ENCODE data around the gene PUS1.

Gene PUS1

DNA sequence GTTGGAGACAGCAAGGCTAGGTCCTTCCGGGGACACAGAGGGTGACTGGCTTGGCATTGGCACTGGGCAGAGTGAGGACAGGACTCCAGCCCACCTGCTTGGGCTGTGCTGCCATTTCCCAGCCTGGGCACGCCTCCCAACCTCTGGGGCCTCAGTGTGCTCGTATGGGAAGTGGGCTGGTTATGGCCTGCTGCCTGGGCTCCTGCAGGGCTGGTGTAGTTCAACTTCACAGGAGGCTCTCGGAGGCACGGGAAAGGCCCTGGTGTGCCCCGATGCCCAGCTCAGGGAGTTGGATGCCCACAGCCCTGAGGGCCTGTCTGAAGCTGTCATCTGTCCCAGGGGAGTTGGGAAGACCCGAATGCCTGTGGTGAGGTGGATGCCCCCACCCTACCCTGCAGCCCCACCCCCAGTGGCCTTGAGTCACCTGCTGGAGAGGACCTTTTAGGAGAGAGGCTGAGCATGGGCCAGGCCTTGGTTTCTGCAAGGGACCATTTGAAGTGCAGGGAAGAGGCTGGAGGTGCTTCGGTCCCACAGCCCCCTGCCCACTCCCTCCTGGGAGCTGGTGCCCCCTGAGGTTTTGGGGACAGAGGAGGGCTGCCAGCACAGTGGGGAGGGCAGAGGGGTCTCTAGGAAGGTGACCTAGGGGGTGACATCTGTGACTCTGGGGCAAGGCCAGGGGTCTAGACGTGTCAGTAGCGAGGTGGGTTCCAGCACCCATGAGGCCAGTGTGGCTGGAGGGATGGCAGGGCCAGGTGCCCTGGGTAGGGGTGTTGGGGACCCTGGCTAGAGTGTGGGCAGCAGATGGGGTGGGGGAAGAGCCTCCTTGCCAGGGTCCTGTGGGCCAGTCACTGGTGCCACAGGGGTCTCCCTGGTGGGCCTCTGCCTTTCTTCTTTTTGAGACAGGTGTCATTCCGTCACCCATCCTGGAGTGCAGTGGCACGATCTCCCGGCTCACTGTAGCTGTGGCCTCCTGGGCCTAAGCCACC, 25.5 kb upstream of the PUS1 start:
- no peak for DNase-seq

DNA sequence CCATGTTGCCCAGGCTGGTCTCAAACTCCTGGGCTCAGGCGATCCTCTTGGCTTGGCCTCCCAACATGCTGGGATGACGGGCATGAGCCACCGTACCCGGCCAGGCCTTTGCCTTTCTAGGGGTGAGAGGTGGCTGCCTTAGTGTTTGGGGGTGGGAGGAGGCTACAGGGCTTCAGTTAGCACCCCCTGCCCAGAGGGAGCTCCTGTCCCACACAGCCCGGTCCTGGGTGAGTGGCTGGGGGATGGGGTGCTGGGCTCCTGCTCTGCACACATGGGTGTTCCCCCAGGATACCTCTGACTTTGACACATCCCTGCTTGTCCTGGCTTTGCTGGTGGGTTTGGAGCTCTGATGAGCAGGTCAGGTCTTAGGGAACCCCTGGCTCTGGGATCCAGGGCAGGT, 24.7 kb upstream of the PUS1 start:
- DNase-seq: no peak

GRCh38 chr12:131905081-131905629, 23.9 kb upstream of the PUS1 start:
- DNase-seq: no peak

DNA sequence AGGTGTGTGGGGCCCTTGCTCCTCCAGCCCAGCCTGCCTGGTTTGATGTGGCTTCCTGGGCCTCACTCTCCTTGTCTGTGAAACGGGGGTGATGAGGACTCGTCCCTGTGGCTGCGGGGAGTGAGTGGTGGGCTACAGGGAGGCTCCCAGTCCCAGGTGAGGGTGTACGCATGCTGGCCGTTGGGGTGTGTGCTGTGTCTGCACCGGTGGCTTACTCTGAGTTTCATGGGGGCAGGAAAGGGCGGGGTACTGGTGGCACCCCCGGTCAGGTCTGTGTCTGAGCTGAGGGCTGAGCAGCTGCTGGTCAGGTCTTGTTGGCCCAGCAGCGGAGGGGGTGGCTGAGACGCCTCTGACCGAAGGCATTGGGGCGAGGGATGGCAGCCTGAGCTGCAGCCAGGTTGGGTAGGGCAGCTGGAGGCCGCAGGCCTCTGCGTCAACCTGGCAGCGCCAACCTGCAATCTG, 23.4 kb upstream of the PUS1 start:
- no peak for DNase-seq

DNA sequence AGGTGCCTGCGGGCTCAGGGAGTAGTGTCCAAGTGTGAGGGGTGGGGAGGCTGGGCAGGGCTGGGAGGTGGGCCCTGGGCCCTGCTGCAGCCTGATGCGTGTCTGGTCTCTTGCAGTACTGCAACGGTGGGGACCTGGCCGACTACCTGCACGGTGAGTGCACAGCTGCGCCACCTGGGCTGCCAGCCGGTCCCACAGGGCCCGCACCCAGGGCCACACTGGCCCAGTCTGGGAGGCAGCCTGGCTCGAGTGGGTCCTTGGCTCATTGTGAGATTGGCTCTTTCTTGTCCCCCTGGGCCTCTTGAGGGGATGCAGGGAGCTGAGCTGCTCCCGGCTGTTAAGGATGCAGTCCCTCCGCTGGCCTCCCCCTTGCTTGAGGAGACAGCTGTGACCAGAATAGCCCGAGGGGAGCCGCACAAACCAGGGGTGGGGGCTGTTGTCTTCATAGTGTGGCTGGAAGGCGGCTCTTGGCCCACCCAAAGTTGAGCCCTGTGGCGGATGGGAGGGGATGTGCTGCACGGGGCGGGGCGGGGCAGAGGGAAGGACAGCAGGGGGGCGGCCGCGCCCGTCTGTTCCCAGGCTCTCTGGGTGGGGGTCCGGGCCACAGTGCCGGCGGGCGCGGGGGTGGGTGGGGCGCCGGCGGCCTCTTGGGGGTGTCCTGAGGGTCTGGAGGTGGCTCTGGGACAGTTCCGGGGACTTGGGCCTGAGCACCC, 21.5 kb upstream of the PUS1 start:
- DNase-seq: no peak

- DNase-seq: no peak
Measured at GRCh38 chr12:131908092-131909080, 20.7 kb upstream of the PUS1 start.

- no peak for DNase-seq
Measured at GRCh38 chr12:131909081-131909751, 19.9 kb upstream of the PUS1 start.

DNA sequence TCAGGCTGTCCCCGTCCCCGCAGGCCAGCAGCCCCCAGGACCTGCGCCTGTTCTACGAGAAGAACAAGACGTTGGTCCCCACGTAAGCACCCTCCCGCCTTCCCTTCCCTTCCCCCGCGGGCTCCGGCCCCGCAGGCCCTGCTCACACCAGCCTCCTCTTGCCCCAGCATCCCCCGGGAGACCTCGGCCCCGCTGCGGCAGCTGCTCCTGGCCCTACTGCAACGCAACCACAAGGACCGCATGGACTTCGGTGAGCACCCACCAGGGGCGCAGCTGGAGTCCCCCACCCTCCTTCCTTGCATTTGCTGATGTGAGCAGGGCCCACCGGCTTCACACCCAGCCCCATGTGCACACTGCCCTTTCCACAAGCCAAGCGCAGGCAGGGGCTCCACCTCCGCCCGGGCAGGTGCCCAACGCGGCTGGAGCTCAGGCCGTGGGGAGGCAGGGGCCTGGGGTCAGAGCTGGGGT, 19.3 kb upstream of the PUS1 start:
- no peak for DNase-seq

DNA sequence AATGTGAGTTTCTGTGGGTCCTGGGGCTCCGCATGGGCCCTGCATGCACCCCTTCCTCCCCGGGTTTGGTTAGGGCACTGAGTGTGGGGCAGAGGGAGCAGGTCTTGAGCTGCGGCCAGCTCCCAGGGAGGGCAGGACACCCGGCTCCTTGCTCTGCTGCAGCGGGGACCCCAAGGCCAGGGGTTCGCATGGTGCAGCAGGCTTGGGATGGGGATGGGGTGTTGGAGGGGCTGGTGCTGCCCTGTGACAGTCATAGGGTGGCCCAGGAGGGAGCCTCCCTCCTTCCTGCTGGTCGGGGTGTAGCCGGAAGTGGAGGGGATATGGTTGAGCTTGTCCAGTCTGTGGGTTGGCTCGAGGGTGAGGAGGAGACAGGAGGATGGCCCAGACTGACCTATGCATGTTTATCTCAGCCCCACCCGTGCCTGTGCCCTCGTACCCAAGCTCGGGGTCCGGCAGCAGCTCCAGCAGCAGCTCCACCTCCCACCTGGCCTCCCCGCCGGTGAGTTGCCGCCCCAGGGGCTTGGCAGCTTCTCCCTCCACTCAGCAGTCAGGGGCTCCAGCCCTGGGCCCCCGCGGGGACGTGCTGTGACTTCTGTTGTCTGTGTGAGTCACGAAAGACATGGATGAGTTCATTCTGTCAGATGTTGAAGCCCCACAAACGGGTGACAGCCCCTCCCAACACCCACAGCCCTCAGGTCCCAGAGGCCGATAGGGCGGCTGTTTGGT, 18.6 kb upstream of the PUS1 start:
- no peak for DNase-seq

DNA sequence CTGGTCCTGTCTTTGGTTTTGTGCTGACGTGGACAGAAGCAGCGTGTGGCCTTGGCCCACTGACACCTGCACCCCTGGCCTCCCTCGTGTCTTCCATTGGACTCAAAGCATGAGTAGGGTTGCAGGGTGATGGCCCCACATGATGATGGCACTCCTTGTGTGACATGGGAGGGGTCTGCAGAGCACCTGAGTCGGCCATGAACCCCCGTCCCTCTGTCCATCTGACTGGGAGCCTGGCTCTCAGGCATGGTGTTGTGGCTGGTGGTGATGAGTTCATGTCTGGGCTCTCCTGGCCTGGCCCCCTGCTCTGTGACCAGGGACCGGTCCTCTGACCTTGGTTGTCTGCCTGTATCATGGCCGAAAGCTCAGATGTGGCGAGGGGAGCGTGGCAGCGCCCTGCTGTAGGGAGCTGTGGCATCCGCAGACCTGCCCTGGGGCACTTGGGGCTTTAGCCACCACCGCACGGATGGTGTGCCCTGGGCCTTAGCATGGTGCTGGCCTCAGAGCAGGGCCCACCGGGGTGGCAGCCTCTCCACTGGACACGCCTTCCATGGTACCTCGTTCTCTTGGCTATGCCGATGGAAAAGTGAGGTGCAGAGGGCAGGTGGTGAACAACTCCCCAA, 17.9 kb upstream of the PUS1 start:
- DNase-seq: no peak

DNA sequence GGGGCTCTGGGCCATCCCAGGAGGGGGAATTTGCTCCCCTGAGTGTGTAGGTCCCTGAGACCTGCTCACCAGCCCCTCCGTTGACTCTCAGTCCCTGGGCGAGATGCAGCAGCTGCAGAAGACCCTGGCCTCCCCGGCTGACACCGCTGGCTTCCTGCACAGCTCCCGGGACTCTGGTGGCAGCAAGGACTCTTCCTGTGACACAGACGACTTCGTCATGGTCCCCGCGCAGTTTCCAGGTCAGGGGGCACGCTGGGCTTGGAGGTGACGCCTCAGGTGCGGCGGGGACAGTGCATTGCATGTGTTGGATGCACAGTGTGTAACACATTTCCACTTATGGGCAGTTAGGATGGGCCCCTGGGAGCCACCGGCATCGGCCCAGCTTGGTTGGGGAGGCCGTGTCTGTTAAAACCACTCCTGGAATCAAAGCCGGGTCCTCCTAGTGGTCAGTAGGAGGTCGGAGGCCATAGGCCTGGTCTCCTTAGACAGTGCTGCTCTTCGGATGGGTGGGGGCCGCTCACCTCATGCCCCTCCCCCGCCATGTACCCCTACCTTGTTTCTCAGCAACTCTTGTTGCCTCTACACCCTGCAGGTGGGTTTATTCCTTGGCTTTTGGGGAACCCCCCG, 17.1 kb upstream of the PUS1 start:
- no peak for DNase-seq

- DNase-seq: no peak
Measured at GRCh38 chr12:131912518-131913274, 16.4 kb upstream of the PUS1 start.

GRCh38 chr12:131913666-131914065, 15.4 kb upstream of the PUS1 start:
- DNase-seq: no peak

DNA sequence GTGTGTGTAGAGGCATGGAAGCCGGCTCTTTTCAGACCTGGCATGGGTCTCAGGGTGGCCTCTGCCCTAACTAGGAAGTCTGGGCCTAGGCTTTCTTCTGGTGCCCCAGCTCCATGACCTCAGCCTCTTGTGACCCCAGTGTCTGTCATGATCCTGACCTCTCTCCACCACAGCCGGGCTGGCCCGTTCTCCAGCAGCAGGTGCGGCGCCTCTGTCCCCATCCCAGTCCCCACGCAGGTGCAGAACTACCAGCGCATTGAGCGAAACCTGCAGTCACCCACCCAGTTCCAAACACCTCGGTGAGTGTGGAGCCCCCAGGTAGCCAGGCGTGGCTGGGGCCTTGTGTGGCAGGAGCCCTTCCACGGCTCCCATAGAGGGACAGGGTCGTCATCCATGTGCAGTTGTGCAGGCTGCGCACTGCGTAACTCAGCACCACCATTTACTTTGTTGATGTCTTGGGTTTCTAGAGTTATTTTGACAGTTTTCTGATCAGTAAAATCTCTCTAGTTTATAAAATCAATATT, 14.8 kb upstream of the PUS1 start:
- no peak for DNase-seq

DNA sequence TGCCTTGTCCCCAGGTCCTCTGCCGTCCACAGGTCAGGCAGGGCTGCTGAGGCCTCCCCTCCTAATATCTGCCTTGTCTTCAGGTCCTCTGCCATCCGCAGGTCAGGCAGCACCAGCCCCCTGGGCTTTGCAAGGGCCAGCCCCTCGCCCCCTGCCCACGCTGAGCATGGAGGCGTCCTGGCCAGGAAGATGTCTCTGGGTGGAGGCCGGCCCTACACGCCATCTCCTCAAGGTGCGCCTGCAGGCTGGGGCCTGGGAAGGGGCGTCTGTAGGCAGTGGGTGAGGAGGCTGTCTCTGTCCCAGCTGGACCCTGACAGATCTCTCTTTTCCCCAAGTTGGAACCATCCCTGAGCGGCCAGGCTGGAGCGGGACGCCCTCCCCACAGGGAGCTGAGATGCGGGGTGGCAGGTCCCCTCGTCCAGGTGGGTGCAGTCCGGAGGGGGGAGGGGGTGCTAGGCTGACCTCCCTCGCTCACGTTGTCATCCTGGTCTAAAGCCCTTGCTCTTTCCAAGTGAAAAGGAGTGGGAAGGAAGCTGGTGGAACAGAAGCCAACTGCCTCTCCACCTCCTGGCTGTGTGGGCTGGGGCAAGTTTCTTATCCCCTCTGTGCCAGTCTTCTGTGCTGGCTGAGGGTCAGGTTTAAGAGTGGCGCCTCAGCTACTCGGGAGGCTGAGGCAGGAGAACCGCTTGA, 13.9 kb upstream of the PUS1 start:
- no peak for DNase-seq

DNA sequence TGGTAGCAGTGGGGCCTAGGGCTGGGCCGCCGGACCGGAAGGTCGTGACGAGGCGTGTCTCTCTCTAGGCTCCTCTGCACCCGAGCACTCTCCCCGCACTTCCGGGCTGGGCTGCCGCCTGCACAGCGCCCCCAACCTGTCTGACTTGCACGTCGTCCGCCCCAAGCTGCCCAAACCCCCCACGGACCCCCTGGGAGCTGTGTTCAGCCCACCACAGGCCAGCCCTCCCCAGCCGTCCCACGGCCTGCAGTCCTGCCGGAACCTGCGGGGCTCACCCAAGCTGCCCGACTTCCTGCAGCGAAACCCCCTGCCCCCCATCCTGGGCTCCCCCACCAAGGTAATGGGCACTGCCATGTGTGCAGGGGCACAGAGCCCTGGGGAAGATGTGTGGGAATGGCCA, 13.3 kb upstream of the PUS1 start:
- DNase-seq: no peak

GRCh38 chr12:131916306-131917138, 12.6 kb upstream of the PUS1 start:
- no peak for DNase-seq
